HG03342 (cell line): ENCODE results near the gene NME3.
"Not testable (repeated sequence)": the region's sequence is repeated elsewhere in the genome, so short reads cannot be mapped to it uniquely, and the experiment has no call there.

ENCODE experiments used
- ATAC-seq: cut with Tn5 transposase; IDR thresholded peaks from one replicate; pipeline ENCODE4 v1.9.1; 2021; ENCODE audit warnings: mild to moderate bottlenecking, moderate library complexity; ENCODE audit not compliant: unreplicated experiment

The NME3 gene

DNA sequence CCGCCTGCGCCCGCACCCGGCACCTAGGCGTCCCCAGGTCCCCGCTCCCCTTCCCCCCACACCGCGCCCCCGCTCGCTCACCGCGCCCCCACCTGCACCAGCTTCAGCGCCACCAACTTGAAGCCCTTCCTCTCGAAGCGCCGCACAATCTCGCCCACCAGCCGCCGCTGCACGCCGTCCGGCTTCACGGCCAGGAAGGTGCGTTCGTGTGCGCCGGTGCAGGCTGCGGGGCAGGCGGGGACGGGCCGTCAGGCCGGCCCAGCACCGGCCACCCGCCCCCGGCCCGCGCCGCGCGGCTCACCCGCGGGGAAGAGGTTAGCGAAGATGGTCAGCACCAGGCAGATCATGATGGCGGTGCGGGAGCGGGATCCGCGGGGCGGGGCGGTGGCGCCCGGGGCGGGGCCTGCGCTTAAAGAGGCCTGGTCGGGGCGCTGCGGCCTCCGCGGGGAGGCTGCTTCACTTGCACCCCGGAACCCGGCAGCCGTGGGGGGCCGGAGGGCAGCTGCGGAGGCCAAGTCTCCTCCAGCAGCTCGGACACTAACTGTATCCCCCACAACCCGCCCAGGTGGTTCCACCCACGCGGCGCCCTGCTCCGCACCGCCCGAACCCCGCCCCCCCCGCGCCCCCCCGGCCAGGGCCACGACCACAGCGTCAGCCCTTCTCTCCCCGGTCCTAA lies at the start of gene NME3:
TSS of gene NME3 (minus strand) at position 356 of the 676 bp plus-strand sequence. CDS start at position 347, 9 bp downstream.
- peak; percentile 24 for ATAC-seq

DNA sequence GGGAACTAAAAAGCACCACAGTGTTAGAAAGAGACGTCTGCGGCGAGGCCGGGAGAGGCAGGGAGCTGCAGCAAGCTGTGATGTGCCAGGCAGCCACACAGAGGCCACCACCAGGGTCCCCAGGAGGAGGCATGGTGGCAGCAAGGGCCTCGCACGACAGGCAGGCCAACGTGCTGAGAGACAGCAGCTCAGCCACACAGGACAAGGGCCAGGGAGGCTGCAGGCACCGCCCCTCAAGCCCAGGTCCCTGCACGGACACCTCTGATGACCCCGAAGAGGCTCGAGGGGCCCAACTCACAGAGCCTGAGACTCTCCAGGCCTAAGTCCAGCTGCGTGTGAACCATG lies 49.6 kb upstream of the NME3 start:
- no peak for ATAC-seq

DNA sequence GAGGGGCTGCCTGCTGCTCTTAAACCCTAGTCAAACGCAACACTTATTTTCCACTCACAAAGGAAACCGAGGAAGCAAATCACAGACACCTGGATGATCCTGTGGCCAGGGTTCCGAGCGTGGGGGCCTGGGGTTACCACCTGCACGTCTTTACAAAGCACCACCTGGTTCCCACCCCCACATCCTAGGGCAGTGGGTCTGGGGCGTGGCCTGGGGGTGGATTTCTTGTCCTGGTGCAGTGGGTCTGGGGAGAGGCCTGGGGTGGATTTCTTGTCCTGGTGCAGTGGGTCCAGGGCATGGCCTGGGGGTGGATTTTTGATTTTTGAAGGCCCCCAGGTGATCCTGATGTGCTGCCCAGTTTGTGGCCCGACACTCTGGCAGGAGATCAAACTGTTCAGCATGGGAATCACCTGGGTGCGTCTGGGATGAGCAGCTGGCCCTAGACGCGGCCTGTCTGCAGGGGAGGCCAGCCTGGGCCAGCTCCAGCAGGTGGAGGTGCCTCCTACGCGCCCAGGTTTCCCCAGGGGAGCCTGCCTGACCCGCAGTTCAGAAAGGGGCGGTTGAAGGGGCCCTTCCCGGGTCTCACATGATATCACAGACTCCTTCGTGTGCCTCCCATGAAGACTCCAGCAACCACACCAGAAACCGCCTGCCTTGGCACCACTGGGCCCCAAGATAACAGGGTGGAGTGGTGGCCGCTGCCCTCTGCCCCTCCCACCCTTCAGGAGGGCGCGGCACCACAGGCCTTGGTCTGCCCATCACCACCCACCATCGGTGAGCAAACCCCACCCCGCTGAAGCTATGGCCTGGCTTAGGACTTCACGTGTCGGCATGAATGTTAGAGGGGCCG lies 49.0 kb upstream of the NME3 start:
- no peak for ATAC-seq

DNA sequence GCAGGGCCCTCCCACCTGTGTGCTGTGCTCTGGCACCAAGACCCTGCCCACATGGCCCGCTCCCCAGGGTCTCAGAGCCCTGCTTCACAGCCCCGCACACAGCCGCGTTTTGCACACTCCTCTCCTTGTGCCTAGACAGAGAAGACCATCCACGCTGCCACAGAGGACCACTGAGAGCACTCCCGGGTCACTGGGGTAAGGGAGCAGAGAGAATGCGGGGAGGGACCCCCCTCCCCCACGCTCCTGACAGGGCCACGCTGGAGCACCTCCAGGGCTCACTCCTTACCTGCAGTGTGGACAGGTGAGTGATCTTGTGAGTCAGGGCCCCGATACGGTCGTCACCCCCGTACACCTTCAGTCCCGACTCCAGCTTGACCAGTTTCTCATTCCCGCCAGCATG lies 48.3 kb upstream of the NME3 start:
- ATAC-seq, result no peak

DNA sequence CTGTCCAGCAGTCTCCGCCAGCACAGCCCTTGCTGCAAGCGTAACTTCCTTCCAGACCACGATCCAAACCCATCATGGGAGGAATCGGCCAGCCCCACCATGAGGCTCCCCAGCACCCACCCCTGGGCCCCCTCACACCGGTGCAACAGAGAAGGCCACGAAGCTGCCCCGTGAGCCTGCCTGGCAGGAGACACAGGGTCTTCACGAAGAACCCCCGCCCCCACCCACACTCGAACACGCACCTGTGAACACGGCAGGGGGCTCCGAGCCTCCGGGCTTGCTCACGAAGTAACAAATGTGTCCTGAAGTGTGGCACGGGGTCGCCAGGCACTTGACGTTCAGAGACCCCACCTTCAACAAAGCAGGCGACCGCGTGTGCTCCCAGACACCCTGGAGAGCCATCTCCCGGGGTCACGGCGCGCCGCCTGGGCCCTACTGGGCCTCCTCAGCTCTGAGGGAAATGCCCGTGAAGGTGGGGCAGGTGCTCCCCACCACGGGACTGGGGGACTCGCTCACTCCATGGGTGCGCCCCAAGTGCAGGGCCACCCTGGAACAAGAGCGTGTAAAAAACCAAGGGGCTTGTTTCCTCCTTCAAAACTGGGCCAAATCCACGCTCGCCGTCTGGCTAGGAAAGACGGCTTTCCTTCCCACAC lies 47.7 kb upstream of the NME3 start:
- no peak for ATAC-seq

DNA sequence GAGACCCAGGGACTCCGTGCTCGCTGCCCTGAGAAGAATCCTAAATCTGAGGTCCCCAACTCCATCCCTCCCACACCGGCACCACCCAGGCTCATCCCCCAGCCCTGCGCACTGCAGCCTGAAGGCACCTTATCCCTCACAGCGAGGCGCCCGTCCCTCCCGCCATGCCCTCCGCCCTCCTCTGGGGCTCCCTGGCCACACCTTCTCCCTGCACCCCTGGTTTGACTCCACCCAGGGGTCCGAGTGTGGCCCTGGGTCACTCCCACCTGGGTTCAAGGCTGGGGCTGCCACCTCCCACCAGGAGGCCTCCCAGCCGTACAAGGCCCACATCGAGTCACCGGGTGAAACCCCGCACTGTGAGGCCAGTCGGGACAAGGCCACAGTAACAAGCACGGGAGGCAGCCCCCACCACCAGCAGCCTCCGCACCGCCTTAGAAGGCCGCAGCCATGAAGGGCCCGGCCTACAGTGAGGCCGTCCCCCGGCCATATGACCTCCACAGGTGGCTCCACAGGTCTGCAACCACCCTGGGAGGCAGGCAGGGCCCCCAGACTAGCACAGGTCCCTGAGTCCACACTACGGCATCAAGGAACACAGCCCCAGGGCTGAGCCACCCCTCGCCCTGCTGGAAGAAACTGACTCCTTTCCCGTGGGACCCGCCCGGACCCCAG lies 47.0 kb upstream of the NME3 start:
- no peak for ATAC-seq

DNA sequence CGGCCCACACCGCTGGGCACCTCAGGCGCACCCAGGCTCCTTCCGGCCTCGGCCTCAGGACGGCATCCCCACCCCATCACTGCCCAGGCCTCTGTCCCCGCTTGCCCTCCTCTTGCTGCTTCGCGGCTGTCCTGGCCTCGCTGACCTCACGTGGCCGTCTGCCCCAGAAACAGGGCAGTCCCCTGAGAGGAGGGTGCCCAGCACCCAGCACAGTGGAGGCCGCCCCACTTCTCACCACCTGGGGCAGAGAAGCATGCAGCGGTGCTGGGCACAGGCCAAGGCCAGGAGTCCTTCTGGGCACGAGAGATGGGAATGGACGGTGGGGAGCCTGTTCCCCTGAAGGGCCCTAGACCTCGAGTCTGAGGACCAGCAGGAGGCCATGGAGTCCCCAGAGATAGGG lies 46.4 kb upstream of the NME3 start:
- no peak for ATAC-seq

DNA sequence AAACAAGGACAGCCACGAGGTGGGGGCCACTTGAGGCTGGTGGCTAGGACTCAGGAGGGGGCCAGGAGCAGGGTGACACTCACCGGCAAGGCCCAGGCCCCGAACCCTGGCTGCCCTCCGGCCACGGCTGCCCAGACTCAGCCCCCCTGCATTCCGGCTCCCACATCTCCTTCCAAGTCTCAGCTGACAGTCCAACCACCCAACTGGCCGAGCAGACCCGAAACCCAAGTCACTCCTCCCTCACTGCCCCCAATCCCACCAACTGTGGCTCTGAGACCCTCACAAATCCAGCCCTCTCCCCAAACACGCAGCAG lies 45.9 kb upstream of the NME3 start:
- ATAC-seq, result no peak

DNA sequence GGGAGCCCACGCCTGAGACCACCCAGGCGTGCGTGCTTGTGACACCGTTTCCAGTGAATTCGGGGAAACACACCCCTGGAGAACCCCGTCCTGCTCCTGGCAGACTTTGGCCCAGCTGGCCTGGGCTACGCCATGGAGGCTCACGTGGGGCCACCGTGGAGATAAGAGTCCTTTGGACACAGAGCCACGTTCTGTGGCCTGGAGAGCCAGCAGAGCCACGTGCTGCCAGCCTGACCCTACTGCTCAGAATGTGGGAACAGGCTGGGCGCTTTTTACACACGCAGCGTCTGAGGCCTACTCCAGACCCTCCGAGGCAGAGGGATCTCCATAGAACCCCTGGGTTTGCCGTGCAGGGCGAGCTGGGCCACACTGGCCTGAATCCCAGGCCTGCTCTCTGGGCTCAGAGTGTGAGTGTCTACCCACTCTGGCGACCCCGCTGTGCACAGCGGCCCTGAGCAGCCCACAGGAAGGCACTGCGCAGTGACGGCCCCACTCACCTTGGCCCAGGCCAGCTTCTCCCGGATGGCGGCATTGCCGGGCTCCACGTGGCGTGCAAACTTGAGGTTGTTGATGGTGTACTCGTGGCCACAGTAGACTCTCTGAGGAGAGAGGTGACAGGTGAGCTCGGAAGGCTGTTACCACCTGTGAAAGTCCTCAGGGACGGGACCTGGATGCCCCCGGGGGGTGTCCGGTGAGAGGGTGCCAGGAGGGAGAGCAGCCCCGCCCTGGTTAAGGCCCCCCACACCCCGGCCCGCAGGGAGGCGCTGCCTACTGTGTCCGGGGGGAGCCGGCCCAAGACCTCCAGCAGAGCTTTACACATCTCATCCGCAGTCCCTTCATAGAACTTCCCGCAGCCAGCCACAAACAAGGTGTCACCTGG lies 45.3 kb upstream of the NME3 start:
- no peak for ATAC-seq

DNA sequence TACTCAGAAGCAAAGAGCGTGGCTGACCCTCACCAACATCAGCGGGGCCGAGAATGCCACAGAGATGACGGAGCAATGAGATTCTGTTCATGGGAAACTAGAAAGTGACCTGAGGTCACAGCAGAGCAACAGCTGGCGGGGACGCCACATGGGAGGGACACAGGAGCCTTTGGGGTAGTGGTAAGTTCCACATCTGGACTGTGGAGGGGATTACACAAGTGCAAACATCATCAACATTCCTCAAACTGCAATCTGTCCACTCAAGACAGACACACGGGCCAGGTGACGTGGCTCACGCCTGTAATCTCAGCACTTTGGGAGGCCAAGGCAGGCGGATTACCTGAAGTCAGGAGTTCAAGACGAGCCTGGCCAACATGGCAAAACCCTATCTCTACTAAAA lies 44.1 kb upstream of the NME3 start:
- ATAC-seq, result no peak

DNA sequence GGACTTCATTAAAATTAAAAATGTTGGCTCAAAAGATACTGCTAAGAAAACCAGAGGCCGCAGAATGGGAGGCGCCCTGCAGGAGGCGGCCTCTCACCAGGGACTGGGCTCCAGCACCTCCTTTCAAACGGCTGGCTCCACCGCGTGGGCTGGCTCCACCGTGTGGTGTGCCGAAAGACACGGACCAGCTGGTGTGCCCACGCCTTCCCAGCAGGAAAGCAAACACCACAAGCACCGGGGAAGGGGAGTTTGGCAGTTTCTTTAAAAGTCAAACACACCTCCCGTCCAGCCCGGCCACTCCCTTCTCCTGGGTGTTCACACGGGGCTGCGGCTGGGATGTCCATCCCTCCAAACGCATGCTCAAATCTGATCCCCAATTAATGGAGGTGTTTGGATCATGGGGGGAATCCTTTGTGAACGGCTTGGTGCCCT lies 41.4 kb upstream of the NME3 start:
- ATAC-seq, result no peak

DNA sequence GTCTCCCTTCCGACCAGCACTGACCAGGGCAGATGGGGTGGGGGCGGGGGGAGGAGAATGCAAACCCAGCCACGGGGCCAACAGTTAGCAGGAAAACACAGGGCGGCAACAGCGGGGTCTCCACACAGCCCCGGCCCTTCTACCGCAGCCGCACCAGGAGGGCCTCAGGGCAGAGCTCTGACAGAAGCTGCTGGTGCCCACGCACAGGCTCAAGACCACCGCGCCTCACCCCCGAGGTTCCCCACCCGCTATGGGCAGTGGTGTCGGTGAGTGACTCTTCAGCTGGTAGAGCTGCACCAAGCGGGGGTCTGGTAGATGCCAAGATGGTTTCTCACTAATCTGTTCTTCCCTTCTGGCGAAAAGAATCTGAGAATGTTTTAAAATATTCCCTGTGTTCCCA lies 39.2 kb upstream of the NME3 start:
- no peak for ATAC-seq

DNA sequence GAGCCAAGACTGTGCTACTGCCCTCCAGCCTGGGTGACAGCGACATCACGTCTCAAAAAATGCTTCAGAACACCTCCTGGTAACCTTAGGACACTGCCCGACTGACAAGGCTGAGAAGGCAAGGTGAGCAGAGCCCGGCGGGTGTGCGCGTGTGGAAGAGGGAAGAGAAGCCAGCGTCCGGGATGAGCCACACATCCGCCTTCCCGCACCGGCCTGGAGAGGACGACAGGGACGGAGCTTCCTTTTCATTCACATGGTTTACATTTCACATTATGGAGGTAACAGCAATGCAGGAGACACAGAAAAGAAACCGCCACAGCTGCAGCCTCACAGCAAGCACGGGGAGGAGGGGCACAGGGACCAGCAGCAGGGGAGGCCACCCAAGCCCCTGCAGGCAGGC lies 38.8 kb upstream of the NME3 start:
- ATAC-seq, result no peak

DNA sequence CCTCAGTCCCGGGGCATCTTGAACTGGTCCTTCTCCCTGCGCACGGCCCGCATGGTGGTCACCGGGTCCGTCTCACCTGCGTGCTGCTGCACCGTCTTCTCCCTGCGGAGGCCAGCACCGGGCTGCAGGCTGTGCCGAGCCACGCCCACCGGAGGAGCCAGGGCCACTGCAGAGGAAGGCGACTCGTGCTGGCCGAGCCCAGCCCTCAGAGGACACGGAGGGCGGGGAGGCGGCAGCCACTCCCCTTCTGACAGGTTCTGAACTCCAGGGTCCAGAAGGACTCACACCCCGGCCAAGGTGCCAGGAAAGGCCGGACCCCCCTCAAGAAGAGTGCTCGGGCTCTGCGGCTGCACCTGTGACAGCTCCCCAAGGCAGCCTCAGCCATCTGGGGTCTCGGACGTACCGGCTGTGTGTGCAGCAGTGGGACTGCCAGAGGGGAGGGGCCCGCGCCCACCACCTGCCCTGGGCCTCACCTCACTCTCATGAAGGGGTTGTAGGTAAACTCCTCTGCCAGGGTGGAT lies 38.0 kb upstream of the NME3 start:
- ATAC-seq, result no peak

DNA sequence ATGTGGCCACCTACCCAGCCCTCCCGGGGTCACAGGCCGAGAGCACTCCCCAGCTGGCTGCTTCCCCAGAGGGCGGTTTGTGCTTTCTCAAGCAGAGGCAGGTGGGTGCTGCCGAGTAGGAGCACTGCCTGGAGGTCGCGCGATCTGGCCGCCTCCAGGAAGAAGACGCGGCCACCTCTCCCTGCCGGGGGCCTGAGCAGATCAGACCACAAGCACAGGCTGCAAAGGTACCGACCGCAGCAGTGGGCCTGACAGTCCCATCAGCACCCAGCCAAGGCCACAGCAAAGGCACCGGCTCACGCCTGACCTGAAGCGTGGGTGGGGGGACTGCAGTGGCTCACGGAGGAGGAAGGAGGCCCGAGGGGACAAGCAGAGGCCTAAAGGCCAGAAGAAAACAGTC lies 37.3 kb upstream of the NME3 start:
- ATAC-seq, result no peak

DNA sequence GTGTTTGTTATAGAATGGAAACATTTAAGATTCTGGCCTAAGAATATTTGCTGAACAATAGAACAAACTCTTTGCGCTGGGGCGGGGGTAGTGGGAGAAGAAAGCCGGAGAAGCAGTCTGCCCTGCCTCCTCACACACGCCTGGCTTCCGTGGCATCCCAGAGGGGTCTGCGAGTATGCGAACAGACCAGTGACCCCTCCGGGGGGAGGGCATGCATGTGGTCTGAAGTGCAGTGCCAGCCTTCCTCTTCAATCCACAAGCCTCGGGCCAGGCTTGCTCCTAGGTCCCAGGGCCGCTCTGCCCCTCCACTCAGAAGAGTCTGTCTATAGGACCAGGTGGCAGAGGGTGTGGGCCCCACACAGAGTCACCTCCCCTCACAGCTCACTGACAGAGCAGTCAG lies 36.3 kb upstream of the NME3 start:
- no peak for ATAC-seq

DNA sequence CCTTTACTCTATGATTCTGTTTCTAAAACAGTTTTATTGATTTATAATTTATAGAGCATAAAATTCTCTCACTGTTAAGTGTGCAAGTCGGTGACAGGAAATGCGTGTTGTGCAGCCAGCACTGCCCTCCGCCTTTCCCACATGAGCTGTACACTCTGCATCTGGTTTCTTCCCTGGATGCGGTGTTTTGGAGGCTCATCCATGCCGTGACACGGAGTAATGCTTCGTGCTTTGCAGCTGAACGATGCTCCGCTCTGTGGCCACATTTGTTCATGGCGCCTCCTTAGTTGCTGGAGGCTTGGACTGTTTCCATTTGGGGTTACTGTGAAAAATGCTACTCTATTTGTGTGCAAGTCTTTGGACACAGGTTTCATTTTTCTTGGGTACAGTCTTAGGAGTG lies 29.4 kb upstream of the NME3 start:
- no peak for ATAC-seq

DNA sequence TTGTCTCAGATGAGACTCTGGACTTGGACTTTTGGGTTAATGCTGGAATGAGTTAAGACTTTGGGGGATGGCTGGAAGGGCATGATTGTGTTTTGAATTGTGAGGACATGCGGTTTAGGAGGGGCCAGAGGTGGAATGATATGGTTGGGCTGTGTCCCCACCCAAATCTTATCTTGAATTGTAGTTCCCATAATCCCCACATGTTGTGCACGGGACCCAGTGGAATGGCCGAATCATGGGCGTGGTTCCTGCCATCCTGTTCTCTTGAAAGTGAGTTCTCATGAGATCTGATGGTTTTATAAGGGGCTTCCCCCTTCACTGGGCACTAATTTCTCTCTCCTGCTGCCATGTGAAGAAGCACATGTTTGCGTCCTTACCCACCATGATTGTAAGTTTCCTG lies 27.9 kb upstream of the NME3 start:
- ATAC-seq, result not testable (repeated sequence)

DNA sequence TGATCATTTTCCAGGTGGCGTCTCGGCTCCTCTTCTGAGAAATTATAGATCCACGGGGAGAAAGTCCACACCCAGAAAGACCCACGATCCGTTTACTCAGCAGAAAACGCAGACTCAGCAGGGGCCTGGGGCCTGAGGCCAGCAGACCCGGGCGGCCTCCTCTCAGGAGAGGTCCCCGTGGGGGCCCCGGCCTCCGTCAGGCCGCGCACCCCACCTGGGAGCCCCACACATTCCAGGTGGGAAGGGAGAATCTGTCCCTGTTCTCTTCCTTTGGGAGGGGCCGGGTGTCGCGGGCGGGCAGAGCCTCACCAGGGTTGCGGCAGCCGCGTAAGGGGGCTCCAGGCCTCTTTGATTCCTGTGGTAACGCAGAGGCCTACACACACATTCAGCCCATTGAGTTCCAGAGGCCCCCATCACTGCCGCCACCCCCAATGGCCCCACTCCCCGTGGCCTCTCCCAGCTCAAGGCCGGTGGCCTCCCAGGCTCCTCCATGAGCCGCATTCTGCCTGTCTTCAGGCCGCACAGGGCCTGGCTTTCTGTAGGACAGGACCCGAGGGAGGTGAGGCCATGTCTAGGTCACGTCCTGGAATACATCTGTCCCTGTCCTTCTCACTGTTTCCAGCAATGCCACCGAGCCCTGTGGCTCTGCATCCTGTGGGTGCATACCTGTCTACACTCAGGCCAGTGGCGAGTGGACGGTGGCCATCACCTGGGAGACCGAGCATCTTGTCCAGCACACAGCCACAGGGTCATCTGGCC lies 23.7 kb upstream of the NME3 start:
- ATAC-seq, result no peak
